RWPE1 (cell line): ENCODE results near the gene TACR2.

Experiments used
- CTCF ChIA-PET: fragments of 350-600 bp; sonication (Branson Sonifier 250); formaldehyde crosslinking; extraction: SDS; loops from one replicate; lab custom pipeline; 2021; lab: Yijun Ruan, JAX
- POLR2A ChIA-PET: fragments of 400-600 bp; formaldehyde crosslinking; extraction: SDS; loops from one replicate; lab custom pipeline; 2020; ENCODE audit warnings: antibody characterized with exemption; ENCODE audit not compliant: low non-redundant PET; lab: Yijun Ruan, JAX
- DNase-seq: peaks from one replicate; pipeline ENCODE4 v3.0.0; 2012; ENCODE audit warnings: low spot score
- H3K27ac ChIP-seq: fragments of 450-650 bp; 2 replicates; pipeline ENCODE4 v1.5.1; 2017
- CTCF ChIP-seq: fragments of 450-650 bp; conservative IDR thresholded peaks from 2 replicates; pipeline ENCODE4 v1.5.1; 2017; ENCODE audit warnings: low read depth, mild to moderate bottlenecking

The TACR2 gene

GRCh38 chr10:69385454-69386350 lies 31.0 kb downstream of the TACR2 start:
- CTCF ChIA-PET, result interaction anchor here (0.6 kb wide), 2 partner anchors 128 to 148 kb away, joined by 3 read pairs; no protein-coding TSS in a partner anchor
- POLR2A ChIA-PET, result interaction anchor here (0.6 to 1.1 kb wide), 3 partner anchors 67 to 257 kb away, joined by 3 to 8 read pairs (median 3); partner anchors contain the start of gene SUPV3L1
- TF ChIP-seq CTCF, result no peak
- DNase-seq, result peak; percentile 74
- peak overlapping the region; percentile 76 for H3K27ac ChIP-seq

- no peak for DNase-seq
- peak overlapping the region; percentile 76 for H3K27ac ChIP-seq
- CTCF ChIA-PET, result interaction anchor here (0.7 to 1.9 kb wide), 3 partner anchors 8 to 259 kb away, joined by 3 to 6 read pairs (median 3); no protein-coding TSS in a partner anchor
- POLR2A ChIA-PET, result no interaction called here
- no peak for TF ChIP-seq CTCF
Observed at GRCh38 chr10:69384320-69384719, 32.4 kb downstream of the TACR2 start.

- CTCF ChIA-PET, result interaction anchor here (0.6 to 1.9 kb wide), 3 partner anchors 9 to 320 kb away, joined by 3 to 6 read pairs (median 3); no protein-coding TSS in a partner anchor
- peak overlapping the region; percentile 76 for H3K27ac ChIP-seq
- POLR2A ChIA-PET, result no interaction called here
- TF ChIP-seq CTCF, result no peak
- no peak for DNase-seq
Observed at GRCh38 chr10:69383558-69383957, 33.2 kb downstream of the TACR2 start.

GRCh38 chr10:69382382-69383117 lies 34.2 kb downstream of the TACR2 start:
- peak; percentile 64 for DNase-seq
- peak overlapping the region; percentile 62 for H3K27ac ChIP-seq
- CTCF ChIA-PET, result interaction anchor here (0.7 to 1.9 kb wide), 2 partner anchors 10 to 53 kb away, joined by 5 to 6 read pairs; no protein-coding TSS in a partner anchor
- POLR2A ChIA-PET, result no interaction called here
- no peak for TF ChIP-seq CTCF

- ChIA-PET POLR2A (no interaction called here), CTCF (no interaction called here)
- H3K27ac ChIP-seq, result peak overlapping the region; percentile 19
- TF ChIP-seq CTCF, result no peak
- DNase-seq, result no peak
Observed at GRCh38 chr10:69379800-69380199, 36.9 kb downstream of the TACR2 start.

- TF ChIP-seq CTCF, result no peak
- POLR2A ChIA-PET, result interaction anchor here (0.7 kb wide), 1 partner anchor 132 kb away, joined by 3 read pairs; no protein-coding TSS in a partner anchor
- DNase-seq, result no peak
- CTCF ChIA-PET, result no interaction called here
- peak overlapping the region; percentile 30; the same call in 1 of the 2 replicates for H3K27ac ChIP-seq
Observed at GRCh38 chr10:69377933-69378332, 38.8 kb downstream of the TACR2 start.
